Neural cell (in vitro differentiated cells): ENCODE results near the gene XPO4. TPM values are rescaled to one million over a fixed set of nuclear protein-coding genes. Genes with fewer than 3 reads are reported as not detected.

Experiments
- H2AFZ ChIP-seq: fragments of 200-600, 300-800 bp; sonication (generic), shearing (Covaris generic); 2 replicates; pipeline ENCODE4 v1.6.0; 2014; ENCODE audit warnings: low read depth, mild to moderate bottlenecking, antibody characterized with exemption, low read length, moderate library complexity
- H3F3A ChIP-seq: fragments of 200-600 bp; shearing (Covaris generic); 2 replicates; pipeline ENCODE4 v1.6.1; 2016; ENCODE audit warnings: mild to moderate bottlenecking, moderate library complexity, mixed read lengths, antibody characterized with exemption, low read length; ENCODE audit not compliant: insufficient read depth, poor library complexity, severe bottlenecking
- H3K27ac ChIP-seq: fragments of 200-600, 300-800 bp; sonication (generic), shearing (Covaris generic); 2 replicates; pipeline ENCODE4 v1.5.1; 2014; ENCODE audit warnings: mild to moderate bottlenecking, low read length, moderate library complexity
- H3K27me3 ChIP-seq: fragments of 300-800, 200-600 bp; sonication (generic), shearing (Covaris generic); 2 replicates; pipeline ENCODE4 v1.6.0; 2014; ENCODE audit warnings: mild to moderate bottlenecking, low read depth, low read length, moderate library complexity; ENCODE audit not compliant: insufficient read depth
- H3K36me3 ChIP-seq: fragments of 300-800, 200-600 bp; sonication (generic), shearing (Covaris generic); 2 replicates; pipeline ENCODE4 v1.5.1; 2014; ENCODE audit warnings: mild to moderate bottlenecking, antibody characterized with exemption, low read length, moderate library complexity; ENCODE audit not compliant: insufficient read depth
- H3K4me2 ChIP-seq: fragments of 300-800, 200-600 bp; sonication (generic), shearing (Covaris generic); 2 replicates; pipeline ENCODE4 v1.6.0; 2014; ENCODE audit warnings: mild to moderate bottlenecking, low read length
- H3K4me3 ChIP-seq: fragments of 300-800, 200-600 bp; sonication (generic), shearing (Covaris generic); 2 replicates; pipeline ENCODE4 v1.5.1; 2014; ENCODE audit warnings: mild to moderate bottlenecking, low read length, moderate library complexity
- H3K79me2 ChIP-seq: fragments of 200-600 bp; shearing (Covaris generic); replicated peaks from 2 replicates; pipeline ENCODE4 v1.6.0; 2014; ENCODE audit warnings: mild to moderate bottlenecking, low read length, moderate library complexity; ENCODE audit not compliant: insufficient read depth
- H3K9ac ChIP-seq: fragments of 300-800, 200-600 bp; sonication (generic), shearing (Covaris generic); 2 replicates; pipeline ENCODE4 v1.6.1; 2016; ENCODE audit warnings: mild to moderate bottlenecking, low read length, mixed read lengths
- H3K9me2 ChIP-seq: fragments of 200-600 bp; shearing (Covaris generic); 2 replicates; pipeline ENCODE4 v1.6.1; 2016; ENCODE audit warnings: mild to moderate bottlenecking, low read length, mixed read lengths; ENCODE audit not compliant: insufficient read depth
- H3K9me3 ChIP-seq: fragments of 200-600, 300-800 bp; sonication (generic), shearing (Covaris generic); 2 replicates; pipeline ENCODE4 v1.6.1; 2016; ENCODE audit warnings: mild to moderate bottlenecking, mixed run types, low read length, moderate library complexity, mixed read lengths
- H4K20me1 ChIP-seq: fragments of 200-600 bp; shearing (Covaris generic); 2 replicates; pipeline ENCODE4 v1.6.1; 2016; ENCODE audit warnings: mild to moderate bottlenecking, mixed run types; ENCODE audit not compliant: insufficient read depth
- CTCF ChIP-seq: fragments of 450-650 bp; IDR thresholded peaks from 2 replicates; pipeline ENCODE4 v1.5.1; 2014; ENCODE audit warnings: antibody characterized with exemption, mild to moderate bottlenecking, moderate library complexity; ENCODE audit not compliant: poor library complexity, severe bottlenecking
- EP300 ChIP-seq: fragments of 450-650 bp; conservative IDR thresholded peaks from 2 replicates; pipeline ENCODE4 v1.6.1; 2014; ENCODE audit warnings: antibody characterized with exemption, mild to moderate bottlenecking, moderate library complexity; ENCODE audit not compliant: poor library complexity, severe bottlenecking
- EZH2 ChIP-seq: fragments of 200-600, 300-800 bp; shearing (Covaris generic), sonication (generic); IDR thresholded peaks from 2 replicates; pipeline ENCODE4 v1.6.1; 2014; ENCODE audit warnings: antibody characterized with exemption, low read length, borderline replicate concordance, mild to moderate bottlenecking; ENCODE audit not compliant: insufficient read depth, poor library complexity, severe bottlenecking
- MXI1 ChIP-seq: fragments of 450-650 bp; conservative IDR thresholded peaks from 2 replicates; pipeline ENCODE4 v1.6.1; 2014; ENCODE audit warnings: antibody characterized with exemption, mild to moderate bottlenecking; ENCODE audit not compliant: poor library complexity, severe bottlenecking
- POLR2AphosphoS5 ChIP-seq: IDR thresholded peaks from 2 replicates; pipeline ENCODE4 v1.6.1; 2012
- RAD21 ChIP-seq: fragments of 450-650 bp; conservative IDR thresholded peaks from 2 replicates; pipeline ENCODE4 v1.6.1; 2014; ENCODE audit warnings: antibody characterized with exemption, mild to moderate bottlenecking, moderate library complexity
- REST ChIP-seq: IDR thresholded peaks from 2 replicates; pipeline ENCODE4 v1.6.1; 2012; ENCODE audit warnings: borderline replicate concordance
- SMC3 ChIP-seq: fragments of 450-650 bp; conservative IDR thresholded peaks from 2 replicates; pipeline ENCODE4 v1.6.1; 2014; ENCODE audit warnings: antibody characterized with exemption, mild to moderate bottlenecking, moderate library complexity; ENCODE audit not compliant: poor library complexity
- TAF1 ChIP-seq: IDR thresholded peaks from 2 replicates; pipeline ENCODE4 v1.6.1; 2012; ENCODE audit warnings: low read depth
- polyA plus RNA-seq: library from polyadenylated mRNA; depleted of rRNA; stranded (reverse); fragments of >200 nt; gene quantifications from 2 replicates; pipeline ENCODE4 v1.2.3, GENCODE V29; 2014

The XPO4 gene
- polyA plus RNA-seq, 1 donor from 2014 or later = 13.0 TPM

GRCh38 chr13:20833900-20834679 lies 68.5 kb downstream of the XPO4 start:
- Histone ChIP-seq H2AFZ (no peak overlapping the region), H3K27me3 (no peaks in the 10 kb centered on the region), H3K9me3 (no peaks in the 10 kb centered on the region), H3K27ac (no peak overlapping the region), H4K20me1 (no peaks in the 10 kb centered on the region), H3K9me2 (no peaks in the 10 kb centered on the region), H3K36me3 (peaks cover 4% of the 10 kb centered on the region), H3K4me3 (no peak overlapping the region), H3K9ac (no peak overlapping the region), H3K4me2 (no peak overlapping the region), H3F3A (no peaks in the 10 kb centered on the region), H3K79me2 (no peaks in the 10 kb centered on the region)
- TF ChIP-seq RAD21 (no peak), SMC3 (no peak), MXI1 (no peak), CTCF (no peak), EP300 (no peak), TAF1 (no peak), EZH2 (no peak), REST (no peak), POLR2AphosphoS5 (no peak)

- Histone ChIP-seq H3K9me2 (no peaks in the 10 kb centered on the region), H3K27ac (no peak overlapping the region), H3K9ac (no peak overlapping the region), H3K4me2 (no peak overlapping the region), H3F3A (no peaks in the 10 kb centered on the region), H2AFZ (no peak overlapping the region), H3K79me2 (no peaks in the 10 kb centered on the region), H3K27me3 (no peaks in the 10 kb centered on the region), H4K20me1 (no peaks in the 10 kb centered on the region), H3K36me3 (peaks cover 4% of the 10 kb centered on the region), H3K4me3 (no peak overlapping the region), H3K9me3 (no peaks in the 10 kb centered on the region)
- no peak for TF ChIP-seq SMC3
- no peak for TF ChIP-seq EZH2
- TF ChIP-seq RAD21 = no peak
- no peak for TF ChIP-seq REST
- TF ChIP-seq EP300 = no peak
- no peak for TF ChIP-seq CTCF
- no peak for TF ChIP-seq MXI1
- no peak for TF ChIP-seq POLR2AphosphoS5
- TF ChIP-seq TAF1 = no peak
Observed at GRCh38 chr13:20832861-20833260, 69.7 kb downstream of the XPO4 start.
